Neural progenitor cell (in vitro differentiated cells): ENCODE measurements around the gene C19orf25. TPM values are rescaled to one million over a fixed set of nuclear protein-coding genes. Genes with fewer than 3 reads are reported as not detected.

ENCODE experiments used
- DNase-seq: peaks from one replicate; pipeline ENCODE4 v3.0.0-alpha.2; 2016; ENCODE audit warnings: low spot score
- H2AFZ ChIP-seq: fragments of 200-600 bp; sonication (generic); replicated peaks from 2 replicates; pipeline ENCODE4 v1.6.1; 2016; ENCODE audit warnings: antibody characterized with exemption
- H3F3A ChIP-seq: fragments of 200-600 bp; sonication (generic); 2 replicates; pipeline ENCODE4 v1.6.1; 2016; ENCODE audit warnings: antibody characterized with exemption, low read depth
- H3K27ac ChIP-seq: fragments of 200-600 bp; sonication (generic); 2 replicates; pipeline ENCODE4 v1.5.1; 2016; ENCODE audit warnings: mild to moderate bottlenecking
- H3K27me3 ChIP-seq: fragments of 200-600 bp; sonication (generic); 2 replicates; pipeline ENCODE4 v1.6.1; 2016; ENCODE audit warnings: mild to moderate bottlenecking, moderate library complexity
- H3K36me3 ChIP-seq: fragments of 200-600 bp; sonication (generic); 2 replicates; pipeline ENCODE4 v1.5.1; 2016
- H3K4me1 ChIP-seq: fragments of 200-600 bp; sonication (generic); 2 replicates; pipeline ENCODE4 v1.6.1; 2016; ENCODE audit warnings: mixed run types
- H3K4me2 ChIP-seq: fragments of 200-600 bp; sonication (generic); 2 replicates; pipeline ENCODE4 v1.6.1; 2016
- H3K4me3 ChIP-seq: fragments of 200-600 bp; sonication (generic); 2 replicates; pipeline ENCODE4 v1.5.1; 2016
- H3K79me2 ChIP-seq: fragments of 200-600 bp; sonication (generic); 2 replicates; pipeline ENCODE4 v1.6.1; 2016; ENCODE audit warnings: low read depth
- H3K9ac ChIP-seq: fragments of 200-600 bp; sonication (generic); 2 replicates; pipeline ENCODE4 v1.6.1; 2016
- H3K9me3 ChIP-seq: fragments of 200-600 bp; sonication (generic); 2 replicates; pipeline ENCODE4 v1.5.1; 2016; ENCODE audit warnings: low read depth
- H4K20me1 ChIP-seq: fragments of 200-600 bp; sonication (generic); 2 replicates; pipeline ENCODE4 v1.6.1; 2016; ENCODE audit warnings: low read depth
- H3K27ac Mint-ChIP-seq: 3 replicates; pipeline ENCODE4 v1.8.0; 2021; ENCODE audit warnings: mixed read lengths
- H3K27me3 Mint-ChIP-seq: 2 replicates; pipeline ENCODE4 v1.8.0; 2022; ENCODE audit warnings: low read depth, mild to moderate bottlenecking, inconsistent platforms, moderate library complexity, mixed read lengths; ENCODE audit not compliant: insufficient read depth
- H3K36me3 Mint-ChIP-seq: 3 replicates; pipeline ENCODE4 v1.8.0; 2021; ENCODE audit warnings: mixed read lengths
- H3K4me1 Mint-ChIP-seq: 3 replicates; pipeline ENCODE4 v1.8.0; 2021; ENCODE audit warnings: mixed read lengths
- H3K4me3 Mint-ChIP-seq: 3 replicates; pipeline ENCODE4 v1.8.0; 2021; ENCODE audit warnings: mild to moderate bottlenecking, moderate library complexity, mixed read lengths
- H3K9me3 Mint-ChIP-seq: 3 replicates; pipeline ENCODE4 v1.8.0; 2020; ENCODE audit warnings: mixed read lengths
- CTCF ChIP-seq: fragments of 200-600 bp; sonication (generic); IDR thresholded peaks from 2 replicates; pipeline ENCODE4 v1.5.1; 2017; ENCODE audit warnings: antibody characterized with exemption, mild to moderate bottlenecking
- EZH2 ChIP-seq: fragments of 200-600 bp; sonication (generic); IDR thresholded peaks from 2 replicates; pipeline ENCODE4 v1.6.1; 2017; ENCODE audit warnings: antibody characterized with exemption, mild to moderate bottlenecking, moderate library complexity
- EZH2phosphoT487 ChIP-seq: fragments of 200-600 bp; sonication (generic); IDR thresholded peaks from 2 replicates; pipeline ENCODE4 v1.6.1; 2017; ENCODE audit warnings: antibody characterized with exemption
- total RNA-seq: library from RNA; depleted of rRNA; stranded (reverse); fragments of >200 nt; gene quantifications from 2 replicates; pipeline ENCODE4 v1.2.3, GENCODE V29; 2015; ENCODE audit warnings: low replicate concordance

Gene C19orf25
- total RNA-seq, 1 donor from 2014 or later = 14.4 TPM

GRCh38 chr19:1514295-1514661 lies 35.3 kb upstream of the C19orf25 start:
- no peak overlapping the region for H3K27ac Mint-ChIP-seq
- Histone ChIP-seq H3K9ac (no peak overlapping the region), H3K27me3 (peaks cover 93% of the 10 kb centered on the region), H4K20me1 (peaks cover 3% of the 10 kb centered on the region), H3K4me2 (no peak overlapping the region), H3K36me3 (no peaks in the 10 kb centered on the region), H3K79me2 (no peaks in the 10 kb centered on the region), H2AFZ (no peak overlapping the region), H3K4me1 (peaks cover 13% of the 10 kb centered on the region), H3K4me3 (no peak overlapping the region), H3F3A (peaks cover 24% of the 10 kb centered on the region), H3K9me3 (no peaks in the 10 kb centered on the region), H3K27ac (no peak overlapping the region)
- H3K36me3 Mint-ChIP-seq = no peaks in the 10 kb centered on the region
- no peaks in the 10 kb centered on the region for H3K9me3 Mint-ChIP-seq
- H3K4me3 Mint-ChIP-seq = no peak overlapping the region
- TF ChIP-seq EZH2phosphoT487 (no peak), CTCF (no peak)
- H3K4me1 Mint-ChIP-seq = peaks cover 7% of the 10 kb centered on the region
- DNase-seq = no peak
- peaks cover 35% of the 10 kb centered on the region for H3K27me3 Mint-ChIP-seq

GRCh38 chr19:1513499-1514294 lies 34.7 kb upstream of the C19orf25 start:
- Histone ChIP-seq H3K9me3 (no peaks in the 10 kb centered on the region), H3K4me2 (peak overlapping the region; percentile 70), H2AFZ (no peak overlapping the region), H3K36me3 (no peaks in the 10 kb centered on the region), H4K20me1 (peaks cover 3% of the 10 kb centered on the region), H3F3A (peaks cover 30% of the 10 kb centered on the region), H3K4me3 (peak overlapping the region; percentile 37), H3K27ac (no peak overlapping the region), H3K27me3 (peaks cover 89% of the 10 kb centered on the region), H3K4me1 (peaks cover 13% of the 10 kb centered on the region), H3K9ac (no peak overlapping the region), H3K79me2 (no peaks in the 10 kb centered on the region)
- Mint-ChIP-seq H3K9me3 (no peaks in the 10 kb centered on the region), H3K4me3 (no peak overlapping the region), H3K36me3 (no peaks in the 10 kb centered on the region), H3K27ac (no peak overlapping the region), H3K27me3 (peaks cover 35% of the 10 kb centered on the region), H3K4me1 (peaks cover 9% of the 10 kb centered on the region)
- no peak for TF ChIP-seq EZH2
- TF ChIP-seq EZH2phosphoT487 = peak; percentile 11
- TF ChIP-seq CTCF = peak; percentile 61
- DNase-seq = peak; percentile 57

GRCh38 chr19:1512671-1513498 lies 33.9 kb upstream of the C19orf25 start, which contains the start of gene ADAMTSL5:
Gene ADAMTSL5, minus strand, starts transcription at chr19:1513019. Its CDS starts 2,076 bp downstream, at chr19:1510943.
- H2AFZ ChIP-seq = no peak within 1 kb of the TSS

More at GRCh38 chr19:1512671-1513498, 33.9 kb upstream of the C19orf25 start, which contains the start of gene ADAMTSL5:
- H3K4me1 ChIP-seq = peaks cover 13% of the 10 kb centered on the region
- no peak within 1 kb of the TSS for H3K27ac Mint-ChIP-seq
- H3K36me3 Mint-ChIP-seq = no peaks in the 10 kb centered on the region
- peak within 1 kb of the TSS; percentile 48 for H3K4me3 Mint-ChIP-seq
- H3K4me3 ChIP-seq = peak within 1 kb of the TSS; percentile 37
- H3K36me3 ChIP-seq = no peaks in the 10 kb centered on the region
- peaks cover 81% of the 10 kb centered on the region for H3K27me3 ChIP-seq
- H3F3A ChIP-seq = peaks cover 36% of the 10 kb centered on the region
- peaks cover 30% of the 10 kb centered on the region for H3K27me3 Mint-ChIP-seq
- H3K9ac ChIP-seq = no peak within 1 kb of the TSS
- no peaks in the 10 kb centered on the region for H3K79me2 ChIP-seq
- H4K20me1 ChIP-seq = peaks cover 3% of the 10 kb centered on the region
- peak; percentile 45 for DNase-seq
- no peaks in the 10 kb centered on the region for H3K9me3 ChIP-seq
- H3K4me1 Mint-ChIP-seq = peaks cover 11% of the 10 kb centered on the region
- peak within 1 kb of the TSS; percentile 70 for H3K4me2 ChIP-seq
- TF ChIP-seq EZH2 (peak; percentile 72), CTCF (no peak), EZH2phosphoT487 (peak; percentile 61)
- no peak within 1 kb of the TSS for H3K27ac ChIP-seq
- H3K9me3 Mint-ChIP-seq = no peaks in the 10 kb centered on the region
